NT2/D1 (cell line): ENCODE results near the gene GLCE.

Experiments
- SUZ12 ChIP-seq: IDR thresholded peaks from 2 replicates; pipeline ENCODE4 v1.6.1; 2011; ENCODE audit not compliant: insufficient read length, insufficient read depth; ENCODE audit errors: extremely low read depth
- ZNF274 ChIP-seq: IDR thresholded peaks from 2 replicates; pipeline ENCODE4 v1.6.1; 2011; ENCODE audit warnings: mild to moderate bottlenecking, low read depth, low read length

GRCh38 chr15:69154078-69154477, 6.4 kb upstream of the GLCE start:
- TF ChIP-seq SUZ12 (no peak), ZNF274 (no peak)
